H9 (cell line): Measurements from ENCODE around the gene SLTM. TPM values are rescaled to one million over a fixed set of nuclear protein-coding genes. Genes with fewer than 3 reads are reported as not detected.
A peak's percentile ranks its signal among the peaks of the same experiment; 100 is the strongest.

Experiments used
- DNase-seq: peaks from one replicate; pipeline ENCODE4 v3.0.0-alpha.2; 2017
- H2AFZ ChIP-seq: one replicate; pipeline ENCODE4 v1.6.1; 2013; ENCODE audit warnings: mild to moderate bottlenecking, low read length, control low read depth, moderate library complexity
- H2AK5ac ChIP-seq: 2 replicates; pipeline ENCODE4 v1.6.1; 2013; ENCODE audit warnings: low read length, control low read depth, mixed read lengths; ENCODE audit not compliant: insufficient read length
- H2BK120ac ChIP-seq: one replicate; pipeline ENCODE4 v1.6.1; 2013; ENCODE audit warnings: low read depth, mild to moderate bottlenecking, low read length, control low read depth, inconsistent platforms; ENCODE audit not compliant: poor library complexity, severe bottlenecking
- H2BK12ac ChIP-seq: 2 replicates; pipeline ENCODE4 v1.6.1; 2013; ENCODE audit warnings: low read length, control low read depth, mixed read lengths, low read depth; ENCODE audit not compliant: insufficient read length
- H2BK15ac ChIP-seq: 2 replicates; pipeline ENCODE4 v1.6.1; 2013; ENCODE audit warnings: low read depth, low read length, control low read depth
- H2BK20ac ChIP-seq: one replicate; pipeline ENCODE4 v1.6.1; 2013; ENCODE audit warnings: low read depth, mild to moderate bottlenecking, low read length, control low read depth, inconsistent platforms; ENCODE audit not compliant: poor library complexity, severe bottlenecking
- H2BK5ac ChIP-seq: 2 replicates; pipeline ENCODE4 v1.6.1; 2013; ENCODE audit warnings: low read length, control low read depth, mixed read lengths; ENCODE audit not compliant: insufficient read length
- H3K14ac ChIP-seq: 2 replicates; pipeline ENCODE4 v1.6.1; 2013; ENCODE audit warnings: low read length, control low read depth; ENCODE audit not compliant: insufficient read depth
- H3K18ac ChIP-seq: 2 replicates; pipeline ENCODE4 v1.6.1; 2013; ENCODE audit warnings: low read depth, mild to moderate bottlenecking, mixed read lengths, low read length, control low read depth; ENCODE audit not compliant: insufficient read length
- H3K23ac ChIP-seq: 2 replicates; pipeline ENCODE4 v1.6.1; 2013; ENCODE audit warnings: low read length, control low read depth, mixed read lengths, low read depth; ENCODE audit not compliant: insufficient read length
- H3K23me2 ChIP-seq: 2 replicates; pipeline ENCODE4 v1.6.1; 2013; ENCODE audit warnings: low read depth, mild to moderate bottlenecking, mixed read lengths, low read length, control low read depth; ENCODE audit not compliant: insufficient read length, poor library complexity, severe bottlenecking
- H3K27ac ChIP-seq: 2 replicates; pipeline ENCODE4 v1.5.1; 2013; ENCODE audit warnings: low read length, control low read depth, mixed read lengths, low read depth; ENCODE audit not compliant: insufficient read length
- H3K27me3 ChIP-seq: 2 replicates; pipeline ENCODE4 v1.6.1; 2013; ENCODE audit warnings: low read length, control low read depth, inconsistent platforms; ENCODE audit not compliant: insufficient read depth
- H3K4ac ChIP-seq: 2 replicates; pipeline ENCODE4 v1.6.1; 2013; ENCODE audit warnings: low read depth, mild to moderate bottlenecking, control low read depth, inconsistent platforms, low read length, moderate library complexity
- H3K4me1 ChIP-seq: 2 replicates; pipeline ENCODE4 v1.6.1; 2013; ENCODE audit warnings: low read length, control low read depth, inconsistent platforms; ENCODE audit not compliant: insufficient read depth
- H3K4me2 ChIP-seq: 2 replicates; pipeline ENCODE4 v1.6.1; 2013; ENCODE audit warnings: low read length, control low read depth, mixed read lengths; ENCODE audit not compliant: insufficient read length, insufficient read depth
- H3K56ac ChIP-seq: 2 replicates; pipeline ENCODE4 v1.6.1; 2013; ENCODE audit warnings: low read depth, mild to moderate bottlenecking, mixed read lengths, low read length, control low read depth; ENCODE audit not compliant: insufficient read length
- H3K79me1 ChIP-seq: 2 replicates; pipeline ENCODE4 v1.6.1; 2013; ENCODE audit warnings: low read depth, mild to moderate bottlenecking, moderate library complexity, low read length, control low read depth, inconsistent platforms; ENCODE audit not compliant: insufficient read depth, poor library complexity, severe bottlenecking
- H3K79me2 ChIP-seq: 2 replicates; pipeline ENCODE4 v1.6.1; 2013; ENCODE audit warnings: low read length, control low read depth, inconsistent platforms; ENCODE audit not compliant: insufficient read depth
- H3K9ac ChIP-seq: 2 replicates; pipeline ENCODE4 v1.6.1; 2013; ENCODE audit warnings: low read length, control low read depth, mixed read lengths; ENCODE audit not compliant: insufficient read length; ENCODE audit errors: extremely low read depth
- H3K9me3 ChIP-seq: one replicate; pipeline ENCODE4 v1.6.1; 2013; ENCODE audit warnings: low read depth, low read length, inconsistent platforms; ENCODE audit not compliant: control insufficient read depth
- H3T11ph ChIP-seq: one replicate; pipeline ENCODE4 v1.6.1; 2013; ENCODE audit warnings: mild to moderate bottlenecking, low read length, control low read depth, inconsistent platforms
- H4K20me1 ChIP-seq: one replicate; pipeline ENCODE4 v1.6.1; 2013; ENCODE audit not compliant: control insufficient read depth, insufficient read length, insufficient read depth
- H4K5ac ChIP-seq: 2 replicates; pipeline ENCODE4 v1.6.1; 2013; ENCODE audit warnings: low read depth, mild to moderate bottlenecking, mixed read lengths, low read length, control low read depth; ENCODE audit not compliant: insufficient read length
- H4K8ac ChIP-seq: replicated peaks from 2 replicates; pipeline ENCODE4 v1.6.1; 2013; ENCODE audit warnings: low read length, control low read depth, mixed read lengths, low read depth; ENCODE audit not compliant: insufficient read length
- H4K91ac ChIP-seq: 2 replicates; pipeline ENCODE4 v1.6.1; 2013; ENCODE audit warnings: low read depth, mild to moderate bottlenecking, moderate library complexity, mixed read lengths, low read length, control low read depth; ENCODE audit not compliant: insufficient read length
- H3K27ac Mint-ChIP-seq, 3 experiments: 2 replicates in 2 of 3; 3 replicates in 1 of 3; pipeline ENCODE4 v1.8.0; 2020 to 2021; ENCODE audit warnings: mixed read lengths in 3 of 3, mild to moderate bottlenecking in 1 of 3, moderate library complexity in 1 of 3
- H3K27me3 Mint-ChIP-seq: 2 replicates; pipeline ENCODE4 v1.8.0; 2021; ENCODE audit warnings: low read depth, mild to moderate bottlenecking, moderate library complexity, mixed read lengths
- H3K36me3 Mint-ChIP-seq, 3 experiments: 2 replicates in 2 of 3; 3 replicates in 1 of 3; pipeline ENCODE4 v1.8.0; 2020 to 2021; ENCODE audit warnings: low read depth in 3 of 3, mixed read lengths in 3 of 3; ENCODE audit not compliant: insufficient read depth in 1 of 3
- H3K4me1 Mint-ChIP-seq, 2 experiments: 2 replicates each; pipeline ENCODE4 v1.8.0; 2020; ENCODE audit warnings: mixed read lengths in 2 of 2
- H3K4me3 Mint-ChIP-seq, 2 experiments: 2 replicates in 1 of 2; 3 replicates in 1 of 2; pipeline ENCODE4 v1.8.0; 2020 to 2021; ENCODE audit warnings: mild to moderate bottlenecking in 2 of 2, mixed read lengths in 2 of 2, moderate library complexity in 1 of 2
- H3K9me3 Mint-ChIP-seq, 2 experiments: 2 replicates in 1 of 2; 3 replicates in 1 of 2; pipeline ENCODE4 v1.8.0; 2020; ENCODE audit warnings: mild to moderate bottlenecking in 2 of 2, mixed read lengths in 2 of 2, moderate library complexity in 1 of 2
- CTCF ChIP-seq: fragments of 200-600 bp; sonication (generic); conservative IDR thresholded peaks from 3 replicates; pipeline ENCODE4 v1.8.0; 2021; ENCODE audit warnings: antibody characterized with exemption, mild to moderate bottlenecking
- WGBS: extraction: QIAGEN DNeasy Blood & Tissue Kit; methylation state at CpG from one replicate; pipeline ENCODE4 v1.1.7; 2013; ENCODE audit warnings: missing lambda C conversion rate, low lambda C conversion rate, mixed read lengths; ENCODE audit not compliant: insufficient read length; ENCODE audit errors: extremely low coverage; 5-methylcytosine and 5-hydroxymethylcytosine counted together
- total RNA-seq: library from RNA; stranded (reverse); gene quantifications from 2 replicates; pipeline ENCODE4 v1.2.1, GENCODE V29; 2021

Gene SLTM
- total RNA-seq, 1 experiment from 2014 or later, result 132 TPM

- DNase-seq, result no peak
- no peak overlapping the region for H2AK5ac ChIP-seq
- no peaks in the 10 kb centered on the region for H3K79me2 ChIP-seq
- H3K4ac ChIP-seq, result no peak overlapping the region
- no peak overlapping the region for H3K14ac ChIP-seq
- Mint-ChIP-seq H3K27ac (peak overlapping the region in 2 of 3 experiments; percentile 3 to 88; a peak in 4 of 7 replicates), H3K27me3 (no peaks in the 10 kb centered on the region), H3K4me3 (no peak overlapping the region), H3K9me3 (no peaks in the 10 kb centered on the region), H3K4me1 (0 out of 4 replicates have a peak, but pooled peaks cover 0 to 3% of the 10 kb centered on the region in 2 experiments), H3K36me3 (peaks cover 25 to 50% (median 44%) of the 10 kb centered on the region in 3 experiments; a peak in 6 of 7 replicates)
- H2BK120ac ChIP-seq, result no peak overlapping the region
- H4K8ac ChIP-seq, result no peak overlapping the region
- no peak overlapping the region for H3K18ac ChIP-seq
- WGBS, result 100% methylated on average over 1 of the region's 7 CpGs
- H4K20me1 ChIP-seq, result no peaks in the 10 kb centered on the region
- no peak overlapping the region for H2AFZ ChIP-seq
- H4K91ac ChIP-seq, result no peak overlapping the region
- no peak overlapping the region for H3K56ac ChIP-seq
- no peaks in the 10 kb centered on the region for H3K9me3 ChIP-seq
- no peak overlapping the region for H2BK12ac ChIP-seq
- H3K9ac ChIP-seq, result no peak overlapping the region
- no peak overlapping the region for H3T11ph ChIP-seq
- no peak overlapping the region for H3K27ac ChIP-seq
- no peak overlapping the region for H2BK15ac ChIP-seq
- no peak overlapping the region for H2BK5ac ChIP-seq
- no peaks in the 10 kb centered on the region for H3K4me1 ChIP-seq
- H3K4me2 ChIP-seq, result no peak overlapping the region
- H3K23ac ChIP-seq, result no peak overlapping the region
- H2BK20ac ChIP-seq, result no peak overlapping the region
- H3K27me3 ChIP-seq, result no peaks in the 10 kb centered on the region
- H4K5ac ChIP-seq, result no peak overlapping the region
- no peaks in the 10 kb centered on the region for H3K79me1 ChIP-seq
- TF ChIP-seq CTCF, result no peak
- no peaks in the 10 kb centered on the region for H3K23me2 ChIP-seq
These were observed 57.0 kb downstream of the SLTM start for GRCh38 chr15:58876306-58877106.
